ENCODE results near the gene TTC24.
"Not testable (repeated sequence)": the region's sequence is repeated elsewhere in the genome, so short reads cannot be mapped to it uniquely, and the experiment has no call there.

GRCh38 chr1:156587927-156588326, 8.4 kb downstream of the TTC24 start:
- not testable (repeated sequence) for TF ChIP-seq POLR2A (IDR thresholded peaks at IDR 0.05; ENCODE audit: low read depth, low read length); NBN (IDR thresholded peaks at IDR 0.05); POU2F2 (IDR thresholded peaks at IDR 0.05; ENCODE audit: borderline replicate concordance, low read depth, low read length); ZNF384 (IDR thresholded peaks at IDR 0.05; ENCODE audit: borderline replicate concordance, low read depth, low read length); BRCA1 (IDR thresholded peaks at IDR 0.05; ENCODE audit: low read depth, low read length); CTCF (IDR thresholded peaks at IDR 0.05 in 2 of 3, conservative IDR thresholded peaks at IDR 0.05 in 1 of 3; ENCODE audit: control insufficient read depth in 2 of 3, extremely low read depth in 1 of 3, insufficient read depth in 1 of 3, low read depth in 3 of 3, low read length in 3 of 3); KDM1A (IDR thresholded peaks at IDR 0.05; ENCODE audit: borderline replicate concordance); CEBPB (IDR thresholded peaks at IDR 0.05; ENCODE audit: borderline replicate concordance in 1 of 2, low read depth in 2 of 2, low read length in 2 of 2); CHD1 (IDR thresholded peaks at IDR 0.05; ENCODE audit: low read depth, low read length); CUX1 (IDR thresholded peaks at IDR 0.05; ENCODE audit: insufficient replicate concordance, low read depth, low read length); ZNF274 (IDR thresholded peaks at IDR 0.05; ENCODE audit: insufficient read depth, insufficient read length); RAD21 (IDR thresholded peaks at IDR 0.05; ENCODE audit: insufficient read depth, low read depth, low read length); HCFC1 (IDR thresholded peaks at IDR 0.05; ENCODE audit: low read length)

Data from GM12878 (cell line).